ENCODE results near the gene COA5.

COA5 gene

GRCh38 chr2:98608116-98608961 lies at the start of gene COA5, which contains the start of gene UNC50:
Gene COA5, minus strand, starts transcription at chr2:98608512. Its CDS starts 107 bp downstream, at chr2:98608405.
Gene UNC50, plus strand, starts transcription at chr2:98608589. Its CDS starts 1,171 bp downstream, at chr2:98609760.
- peak; percentile 93 for DNase-seq

- no peak for DNase-seq
These were observed 48.5 kb upstream of the COA5 start for GRCh38 chr2:98656800-98657199.

- no peak for DNase-seq
These were observed 46.6 kb upstream of the COA5 start for GRCh38 chr2:98654699-98655495.

- no peak for DNase-seq
These were observed 42.7 kb upstream of the COA5 start for GRCh38 chr2:98650998-98651397.

GRCh38 chr2:98649992-98650375 lies 41.7 kb upstream of the COA5 start:
- DNase-seq: no peak

GRCh38 chr2:98649135-98649991 lies 41.1 kb upstream of the COA5 start:
- peak; percentile 86 to 89 for DNase-seq

GRCh38 chr2:98648451-98648850 lies 40.1 kb upstream of the COA5 start:
- no peak for DNase-seq

GRCh38 chr2:98647636-98648035 lies 39.3 kb upstream of the COA5 start:
- DNase-seq: no peak

GRCh38 chr2:98643496-98644100 lies 35.3 kb upstream of the COA5 start:
- no peak for DNase-seq

GRCh38 chr2:98637401-98638147 lies 29.3 kb upstream of the COA5 start:
- peak; percentile 36 to 62 for DNase-seq

- peak; percentile 62 to 72 for DNase-seq
These were observed 26.2 kb upstream of the COA5 start for GRCh38 chr2:98634406-98635092.

- DNase-seq: no peak
These were observed 24.0 kb upstream of the COA5 start for GRCh38 chr2:98632351-98632750.

- DNase-seq: no peak
These were observed 15.3 kb upstream of the COA5 start for GRCh38 chr2:98623657-98624056.

GRCh38 chr2:98617149-98617548 lies 8.8 kb upstream of the COA5 start:
- no peak for DNase-seq

GRCh38 chr2:98615481-98615880 lies 7.2 kb upstream of the COA5 start:
- no peak for DNase-seq

GRCh38 chr2:98614024-98614739 lies 5.9 kb upstream of the COA5 start:
- no peak for DNase-seq

GRCh38 chr2:98608962-98609604 lies 771 bp upstream of the COA5 start:
- peak in 1 of 2 experiments; percentile 9 for DNase-seq

GRCh38 chr2:98607741-98608115 lies 584 bp downstream of the COA5 start:
- DNase-seq: no peak

GRCh38 chr2:98607104-98607503 lies 1.2 kb downstream of the COA5 start:
- no peak for DNase-seq

GRCh38 chr2:98606431-98606830 lies 1.9 kb downstream of the COA5 start:
- no peak for DNase-seq
